H1 (cell line): ENCODE results near the gene CELF4. TPM values are rescaled to one million over a fixed set of nuclear protein-coding genes. Genes with fewer than 3 reads are reported as not detected.

Experiments used
- BRCA1 ChIP-seq: IDR thresholded peaks from 2 replicates; pipeline ENCODE4 v1.6.1; 2012; ENCODE audit warnings: low read depth, low read length, improper control_type of control experiment
- CREB1 ChIP-seq: IDR thresholded peaks from 2 replicates; pipeline ENCODE4 v1.6.1; 2012; ENCODE audit warnings: inconsistent platforms
- RFX5 ChIP-seq: IDR thresholded peaks from 2 replicates; pipeline ENCODE4 v1.6.1; 2011; ENCODE audit warnings: low read depth, low read length, improper control_type of control experiment, borderline replicate concordance
- SIN3A ChIP-seq, 2 experiments: IDR thresholded peaks in 1 of 2; conservative IDR thresholded peaks in 1 of 2; 2 replicates each; pipeline ENCODE4 v1.6.1; 2011 to 2012; ENCODE audit warnings: low read length in 2 of 2, improper control_type of control experiment in 1 of 2, low read depth in 1 of 2, mild to moderate bottlenecking in 1 of 2
- SIRT6 ChIP-seq: IDR thresholded peaks from one replicate; pipeline ENCODE4 v1.7.1; 2012; ENCODE audit warnings: low read length, inconsistent platforms
- SRF ChIP-seq: IDR thresholded peaks from 2 replicates; pipeline ENCODE4 v1.6.1; 2011; ENCODE audit warnings: mild to moderate bottlenecking, low read depth, low read length, moderate library complexity
- polyA plus RNA-seq, 7 experiments: library from polyadenylated mRNA; depleted of rRNA in 3 of 7; stranded (reverse) in 5 of 7; unstranded in 2 of 7; fragments of >200 nt in 5 of 7; fragments of 200-250 nt in 2 of 7; gene quantifications; 1 replicate in 5 of 7; 2 replicates in 1 of 7; 4 replicates in 1 of 7; pipeline versions ENCODE4 v1.2.1 to v1.2.3, GENCODE V29; 2011 to 2013; ENCODE audit warnings: missing spikeins in 2 of 7, mixed read lengths in 2 of 7
- total RNA-seq: library from RNA; stranded (reverse); fragmentation: NEBNext Ultra II Directional; extraction: Animal tissue kit (Norgen Biotek cat#: 25700); gene quantifications from 2 replicates; pipeline ENCODE4 v1.2.1, GENCODE V29; 2021

The CELF4 gene
- total and polyA plus RNA-seq, 2 of the 8 experiments (the other 6 are each of a cell fraction or from before 2014, with no cell fraction given), result 1.6 to 3.4 TPM

DNA sequence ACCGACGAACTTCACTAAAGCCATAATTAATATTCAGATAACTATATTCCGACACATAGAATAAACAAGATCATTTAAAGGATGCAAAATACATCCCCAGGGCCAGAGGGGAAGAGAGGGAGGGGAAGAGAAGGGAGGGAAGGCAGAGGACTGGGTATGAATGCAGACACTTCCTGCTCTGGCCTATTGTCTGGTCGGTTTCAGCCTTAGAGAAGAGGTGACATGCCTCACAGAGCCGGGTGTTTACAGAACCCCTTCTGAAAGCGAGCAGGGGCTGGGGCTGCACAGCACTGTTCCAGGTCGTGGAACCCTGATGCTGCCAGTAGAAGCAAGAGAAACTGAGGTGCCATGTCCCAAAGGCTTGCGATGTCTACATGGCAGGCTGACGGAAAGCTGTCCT is 31.0 kb downstream of the CELF4 start (continued):
- TF ChIP-seq CREB1 (no peak), RFX5 (no peak), SIN3A (conservative IDR thresholded peaks at IDR 0.05 in 1 of 2, IDR thresholded peaks at IDR 0.05 in 1 of 2; ENCODE audit: low read depth in 1 of 2, low read length in 2 of 2) (no peak), BRCA1 (no peak), SRF (no peak), SIRT6 (no peak)
